ENCODE data around the gene CHRNB4.

Gene CHRNB4

GRCh38 chr15:78668987-78669386, 28.0 kb upstream of the CHRNB4 start:
- no peak for DNase-seq

- no peak for DNase-seq
Observed at GRCh38 chr15:78667578-78668236, 26.7 kb upstream of the CHRNB4 start.

DNA sequence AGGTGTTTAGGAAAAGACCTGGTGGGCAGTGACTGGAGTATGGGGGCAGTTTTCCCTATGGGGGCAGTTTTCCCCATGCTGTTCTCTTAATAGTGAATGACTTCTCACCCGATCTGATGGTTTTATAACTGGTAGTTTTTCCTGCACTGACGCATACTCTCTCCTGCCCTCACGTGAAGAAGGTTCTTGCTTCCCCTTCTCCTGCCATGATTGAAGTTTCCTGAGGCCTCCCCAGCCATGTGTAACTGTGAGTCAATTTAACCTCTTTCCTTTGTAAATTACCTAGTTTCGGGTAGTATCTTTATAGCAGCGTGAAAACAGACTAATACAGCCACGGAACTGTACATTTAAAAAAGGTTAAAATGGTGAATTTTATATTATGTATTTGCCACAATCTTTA, 25.0 kb upstream of the CHRNB4 start:
- DNase-seq: no peak

GRCh38 chr15:78663703-78664102, 22.7 kb upstream of the CHRNB4 start:
- no peak for DNase-seq

- DNase-seq: no peak
Observed at GRCh38 chr15:78662028-78662427, 21.0 kb upstream of the CHRNB4 start.

GRCh38 chr15:78661001-78661400, 20.0 kb upstream of the CHRNB4 start:
- no peak for DNase-seq

GRCh38 chr15:78660584-78660983, 19.6 kb upstream of the CHRNB4 start:
- no peak for DNase-seq

GRCh38 chr15:78658823-78659222, 17.8 kb upstream of the CHRNB4 start:
- no peak for DNase-seq

DNA sequence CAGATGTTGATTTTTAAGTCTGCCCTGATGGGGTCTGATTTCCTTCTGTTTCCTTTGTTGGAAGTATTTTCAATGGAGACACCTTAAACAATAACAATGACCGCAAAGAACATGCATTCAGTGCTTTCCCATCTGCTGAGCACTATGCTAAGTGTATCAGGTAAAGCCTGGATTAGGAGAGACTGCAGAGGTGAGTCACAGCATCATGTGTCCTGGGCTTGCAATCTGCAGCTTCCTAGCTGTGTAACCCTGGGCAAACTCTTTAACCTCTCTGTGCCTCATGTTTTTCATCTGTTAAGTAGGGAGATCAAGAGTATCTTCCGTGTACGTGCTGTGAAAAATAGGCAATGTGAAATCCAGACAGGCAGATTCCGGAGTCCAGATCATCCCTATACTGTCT, 13.3 kb upstream of the CHRNB4 start:
- no peak for DNase-seq

DNA sequence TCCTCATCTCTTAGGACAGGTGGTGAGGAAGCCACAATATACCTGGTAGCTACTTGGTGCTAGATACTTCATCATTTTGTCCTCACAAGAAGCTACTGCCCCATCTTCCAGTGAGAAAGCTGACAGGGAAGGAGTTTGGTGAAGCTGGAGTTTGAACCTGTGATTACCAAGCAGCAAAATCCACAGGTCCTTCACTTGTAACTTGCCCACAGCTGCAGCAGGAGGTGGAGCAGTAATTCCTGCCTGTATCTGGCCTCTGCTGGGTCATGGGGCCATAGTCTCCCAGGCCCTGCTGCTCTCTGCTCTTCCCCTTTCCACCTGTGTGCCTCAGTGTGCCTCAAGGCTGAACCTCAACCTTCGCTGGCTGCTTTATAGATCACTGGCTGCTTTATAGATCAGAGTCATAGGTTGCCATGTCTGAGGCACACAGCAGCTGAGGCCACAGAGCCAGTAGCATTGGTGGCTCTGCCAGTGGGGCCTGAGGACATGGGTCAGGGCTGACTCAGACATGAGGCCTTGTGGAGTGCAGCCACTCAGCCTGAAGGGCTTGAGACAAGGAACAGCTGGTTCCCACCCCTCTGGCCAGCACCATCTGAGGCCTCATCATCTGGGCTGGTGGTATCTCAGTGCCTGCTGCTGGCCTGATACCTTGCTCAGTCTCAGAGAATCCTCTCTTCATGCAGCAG, 11.1 kb upstream of the CHRNB4 start:
- DNase-seq: no peak

DNA sequence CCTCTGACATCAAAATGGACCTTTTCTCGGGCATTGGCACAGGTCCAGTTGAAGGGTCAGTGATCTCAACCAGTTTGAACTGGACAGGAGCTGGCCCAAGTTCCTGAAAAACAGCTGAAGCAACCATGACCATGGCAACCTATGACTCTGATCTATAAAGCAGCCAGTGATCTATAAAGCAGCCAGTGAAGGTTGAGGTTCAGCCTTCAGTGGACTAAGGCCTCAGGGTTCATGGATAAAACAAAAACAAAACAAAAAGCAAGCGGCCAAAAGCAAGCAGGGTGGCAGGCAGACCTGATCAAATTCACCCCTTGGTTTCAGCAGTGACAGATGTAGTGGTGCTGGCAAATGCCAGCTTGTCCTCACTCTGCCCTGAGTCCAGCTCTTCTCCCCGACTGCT, 10.0 kb upstream of the CHRNB4 start:
- DNase-seq: no peak

GRCh38 chr15:78650022-78650421, 9.0 kb upstream of the CHRNB4 start:
- no peak for DNase-seq

DNA sequence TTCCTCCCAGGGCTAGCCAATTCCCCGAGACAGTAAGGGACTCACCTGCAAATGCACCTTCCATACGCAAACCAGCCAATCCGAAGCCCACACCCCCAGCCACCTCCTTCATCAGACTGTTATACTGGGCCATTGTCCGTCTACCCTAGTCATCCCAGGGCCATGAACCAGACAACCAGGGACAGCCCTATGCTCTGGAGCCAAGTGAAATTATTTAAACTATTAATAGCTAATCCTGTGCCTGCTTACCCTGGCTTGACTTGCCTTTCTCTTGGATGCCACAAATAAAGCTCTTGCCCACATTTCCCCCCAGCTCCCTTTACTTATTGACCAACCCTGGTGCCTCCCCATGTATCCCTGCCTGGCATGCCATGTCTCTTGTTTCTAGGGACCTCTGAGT, 4.0 kb upstream of the CHRNB4 start:
- no peak for DNase-seq

DNA sequence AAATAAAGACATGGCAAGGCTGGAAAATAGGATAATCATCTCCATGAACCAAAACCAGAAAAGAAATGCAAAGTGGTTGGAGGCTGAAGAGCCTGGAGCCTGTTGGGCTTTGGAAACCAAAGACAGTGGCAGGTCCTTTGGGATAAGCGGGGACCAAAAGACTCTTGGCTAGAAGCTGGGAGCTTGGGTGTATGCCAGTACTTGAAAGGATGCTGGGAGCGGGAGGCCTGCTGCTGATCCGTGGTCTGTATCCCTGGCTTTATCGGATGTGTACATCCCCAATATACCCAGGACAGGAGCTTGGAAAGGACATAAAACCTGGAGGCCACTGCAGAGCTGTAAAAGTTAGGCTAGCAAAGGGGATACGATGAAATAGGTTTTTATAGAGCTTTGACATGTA, 1.3 kb upstream of the CHRNB4 start:
- DNase-seq: no peak

DNA sequence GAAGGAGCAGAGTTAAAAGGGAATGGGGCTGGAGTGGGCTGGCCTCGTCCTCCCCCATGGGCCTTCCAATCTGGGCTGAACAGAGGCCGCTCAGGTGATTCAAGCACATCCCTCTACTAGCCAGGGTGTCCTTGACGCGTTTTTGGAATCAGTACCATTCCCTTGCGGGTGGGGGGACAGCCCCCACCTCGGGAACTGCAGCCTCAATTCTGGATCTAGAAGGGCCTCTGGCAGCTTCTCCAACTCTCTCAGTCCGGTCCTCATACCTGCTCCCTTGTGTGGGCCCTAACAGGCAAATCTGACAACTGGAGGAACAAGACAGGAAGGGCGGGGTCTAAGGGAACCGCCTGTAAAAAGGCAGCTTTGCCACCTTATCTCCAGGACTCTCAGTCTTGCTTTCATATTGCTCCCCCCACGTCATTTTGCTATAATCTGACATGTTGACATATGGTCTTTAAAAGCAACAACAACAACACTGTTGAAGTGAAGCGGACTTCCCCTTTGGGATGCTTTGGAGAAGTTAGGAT, 802 bp upstream of the CHRNB4 start:
- no peak for DNase-seq

DNA sequence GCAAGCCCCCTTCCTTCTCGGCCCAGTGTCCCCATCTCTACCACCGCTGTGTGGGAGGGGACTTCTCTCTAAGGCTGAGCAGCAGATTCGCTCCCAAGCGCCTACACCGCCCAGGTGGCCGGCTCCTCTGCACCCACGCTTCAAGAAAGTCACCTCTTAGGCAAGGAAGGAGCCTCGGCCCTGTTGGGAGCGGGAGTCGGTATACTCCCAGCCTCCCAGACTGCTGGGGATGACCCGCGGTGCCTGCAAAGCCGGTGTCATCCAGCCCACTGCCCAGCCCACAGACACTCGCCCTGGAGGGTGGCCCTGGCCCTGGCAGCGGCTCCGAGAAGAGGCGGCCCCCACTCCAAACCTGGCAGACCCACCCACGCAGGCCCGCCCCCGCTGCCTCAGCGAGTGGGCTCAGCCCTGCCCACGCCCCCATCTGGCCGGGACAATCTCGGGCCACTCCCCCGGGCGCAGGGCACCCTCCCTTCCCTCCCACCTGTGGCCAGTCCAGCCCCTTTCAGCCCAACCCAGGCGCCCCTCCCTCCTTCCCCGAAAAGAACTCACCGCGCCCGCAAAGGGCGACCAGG, 396 bp downstream of the CHRNB4 start:
- peak; percentile 6 for DNase-seq

GRCh38 chr15:78638658-78639314, 2.2 kb downstream of the CHRNB4 start:
- peak; percentile 32 for DNase-seq

DNA sequence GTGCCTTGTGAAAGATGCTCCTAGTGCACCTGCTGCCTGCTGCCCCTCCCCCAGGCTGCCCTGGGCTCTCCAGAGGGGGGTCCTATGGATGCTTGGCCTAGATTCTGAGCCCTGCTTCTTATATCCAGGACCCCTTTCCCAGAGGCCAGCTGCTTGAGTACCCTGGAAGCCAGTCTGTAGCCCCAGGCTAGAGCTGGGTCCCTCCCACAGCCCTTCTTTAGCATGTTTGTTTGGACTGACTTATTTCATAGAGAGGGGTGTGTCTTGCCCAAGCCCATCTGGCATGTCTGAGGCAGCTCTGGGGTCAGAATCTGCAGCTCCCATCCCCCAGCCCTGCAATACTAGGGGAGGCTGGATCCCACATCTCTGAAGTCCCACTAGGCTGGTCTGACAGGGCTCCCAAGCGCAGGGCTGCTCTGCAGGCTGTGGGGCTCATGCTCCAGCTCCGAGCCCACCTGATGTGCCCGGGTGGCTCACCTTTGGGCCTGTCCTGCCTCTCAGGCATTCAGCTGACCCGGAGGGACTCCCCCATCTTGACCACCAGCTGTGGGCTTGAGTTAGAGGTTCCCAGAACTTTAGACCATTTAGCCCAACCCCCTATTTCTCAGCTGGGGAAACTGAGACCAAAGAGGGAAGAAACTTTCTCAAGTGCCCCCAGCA, 3.1 kb downstream of the CHRNB4 start:
- DNase-seq: no peak

DNA sequence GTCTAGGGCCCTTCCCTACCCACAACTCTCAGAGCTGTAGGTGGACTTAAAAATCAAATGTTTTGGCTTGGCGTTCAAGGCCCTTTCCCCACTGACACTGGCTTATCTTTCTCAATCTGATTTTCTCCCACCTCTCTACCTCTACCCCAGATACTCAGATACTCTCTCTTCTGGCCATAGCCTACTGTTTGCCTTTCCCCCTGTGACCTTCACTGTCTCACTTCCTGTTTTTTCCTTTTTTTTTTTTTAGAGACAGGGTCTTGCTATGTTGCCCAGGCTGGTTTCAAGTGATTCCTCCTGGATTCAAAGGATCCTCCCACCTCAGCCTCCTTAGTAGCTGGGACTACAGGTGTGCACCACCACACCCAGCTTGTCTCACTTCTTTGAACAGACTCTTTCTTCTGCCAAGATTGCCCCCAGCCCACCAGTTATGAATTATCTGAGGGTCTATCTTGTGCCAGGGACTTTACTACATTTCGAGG, 4.6 kb downstream of the CHRNB4 start:
- no peak for DNase-seq

GRCh38 chr15:78635346-78635745, 5.7 kb downstream of the CHRNB4 start:
- no peak for DNase-seq

- no peak for DNase-seq
Observed at GRCh38 chr15:78634210-78635145, 6.5 kb downstream of the CHRNB4 start.

DNA sequence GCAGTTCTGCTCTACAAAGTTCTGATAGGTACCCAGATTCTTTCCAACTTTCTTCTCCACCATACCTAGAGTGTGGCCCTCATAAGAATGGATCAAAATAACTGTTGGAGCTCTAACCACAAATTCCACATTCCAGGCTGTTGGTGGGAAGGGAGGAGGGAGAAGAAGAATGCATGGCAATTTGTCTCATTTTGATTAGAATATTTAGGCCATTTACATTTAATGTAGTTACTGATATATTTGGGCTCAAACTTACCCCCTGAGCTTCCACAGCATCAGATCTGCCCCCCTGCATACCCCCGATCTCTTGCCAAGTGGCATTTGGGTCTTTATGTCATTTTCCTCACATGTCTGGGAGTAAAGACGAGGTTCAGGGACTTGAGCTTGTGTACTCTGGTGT, 7.7 kb downstream of the CHRNB4 start:
- no peak for DNase-seq

Data from stimulated activated CD4-positive, alpha-beta T cell treated with anti-CD3 and anti-CD28 coated beads, Interleukin-4, amount 100 ng/mL, for 1 hour (primary cell).